B cell (primary cell): ENCODE results near the gene CD58. TPM values are rescaled to one million over a fixed set of nuclear protein-coding genes. Genes with fewer than 3 reads are reported as not detected.

Source experiments
- ATAC-seq: fragments of 200-7000 bp; cut with Tn5 transposase; one replicate; pipeline ENCODE4 v1.10.0; 2021; ENCODE audit warnings: low read depth, mild to moderate bottlenecking, moderate number of reproducible peaks, moderate library complexity
- CTCF ChIA-PET: fragments of 350-600 bp; sonication (Branson Sonifier 250); formaldehyde crosslinking; loops from one replicate; lab custom pipeline; 2021; ENCODE audit warnings: antibody characterized with exemption, inconsistent platforms; lab: Charles Lee
- POLR2A ChIA-PET: fragments of 350-600 bp; sonication (Branson Sonifier 250); formaldehyde crosslinking; loops from one replicate; lab custom pipeline; 2021; ENCODE audit warnings: antibody characterized with exemption; lab: Charles Lee
- DNase-seq: peaks from one replicate; pipeline ENCODE4 v3.0.0; 2013
- H2AFZ ChIP-seq: 2 replicates; pipeline ENCODE4 v1.6.1; 2012; ENCODE audit warnings: mild to moderate bottlenecking, low read depth, low read length; ENCODE audit not compliant: insufficient read depth, poor library complexity, severe bottlenecking
- H3K27ac ChIP-seq, 2 donors: 1 replicate in 1 of 2; 2 replicates in 1 of 2; pipeline ENCODE4 v1.5.1; 2012 to 2013; ENCODE audit warnings: low read length in 2 of 2, mild to moderate bottlenecking in 2 of 2, moderate library complexity in 1 of 2
- H3K27me3 ChIP-seq, 4 experiments: fragments of 200-600 bp in 1 of 4; sonication (generic) in 1 of 4; replicated peaks in 1 of 4; 1 replicate in 2 of 4; 2 replicates in 2 of 4; pipeline versions ENCODE4 v1.6.1 to v1.7.0; 2013 to 2016; ENCODE audit warnings: low read length in 3 of 4, mild to moderate bottlenecking in 2 of 4, mixed read lengths in 1 of 4, moderate library complexity in 1 of 4; ENCODE audit not compliant: insufficient read depth in 4 of 4, control insufficient read depth in 3 of 4; ENCODE audit errors: control extremely low read depth in 1 of 4
- H3K36me3 ChIP-seq, 2 experiments: replicated peaks in 1 of 2; 1 replicate in 1 of 2; 2 replicates in 1 of 2; pipeline versions ENCODE4 v1.6.1 to v1.7.1; 2013; ENCODE audit warnings: low read length in 1 of 2; ENCODE audit not compliant: insufficient read depth in 2 of 2, control insufficient read depth in 1 of 2; ENCODE audit errors: control extremely low read depth in 1 of 2, extremely low read depth in 1 of 2
- H3K4me1 ChIP-seq, 2 donors: fragments of 200-600 bp in 1 of 2; sonication (generic) in 1 of 2; 1 replicate in 1 of 2; 2 replicates in 1 of 2; pipeline versions ENCODE4 v1.5.1 to v1.6.1; 2013 to 2017; ENCODE audit warnings: low read length in 2 of 2; ENCODE audit not compliant: control insufficient read depth in 2 of 2, insufficient read depth in 2 of 2
- H3K4me2 ChIP-seq: replicated peaks from 2 replicates; pipeline ENCODE3; 2012; ENCODE audit warnings: mild to moderate bottlenecking, low read depth, low read length; ENCODE audit not compliant: poor library complexity, severe bottlenecking
- H3K4me3 ChIP-seq, 5 experiments: fragments of 200-600 bp in 1 of 5; sonication (generic) in 1 of 5; 1 replicate in 3 of 5; 2 replicates in 2 of 5; pipeline versions ENCODE4 v1.5.1 to v1.7.0; 2011 to 2016; ENCODE audit warnings: low read length in 4 of 5, mild to moderate bottlenecking in 4 of 5, low read depth in 2 of 5, control low read depth in 1 of 5, moderate library complexity in 1 of 5; ENCODE audit not compliant: insufficient read depth in 1 of 5; ENCODE audit errors: control extremely low read depth in 1 of 5, extremely low read depth in 1 of 5
- H3K79me2 ChIP-seq: fragments of 200-600 bp; sonication (generic); one replicate; pipeline ENCODE4 v1.6.0; 2016; ENCODE audit warnings: low read length; ENCODE audit not compliant: control insufficient read depth, insufficient read depth
- H3K9ac ChIP-seq: fragments of 200-600 bp; sonication (generic); 2 replicates; pipeline ENCODE4 v1.6.1; 2017; ENCODE audit warnings: mild to moderate bottlenecking, low read length, moderate library complexity
- H3K9me3 ChIP-seq, 3 donors: one replicate each; pipeline versions ENCODE4 v1.6.1 to v1.7.1; 2013; ENCODE audit warnings: low read length in 2 of 3; ENCODE audit not compliant: control insufficient read depth in 2 of 3, insufficient read depth in 1 of 3; ENCODE audit errors: control extremely low read depth in 1 of 3
- H4K20me1 ChIP-seq: 2 replicates; pipeline ENCODE4 v1.6.0; 2012; ENCODE audit warnings: mild to moderate bottlenecking, low read length; ENCODE audit not compliant: insufficient read depth, control insufficient read depth, poor library complexity, severe bottlenecking
- H3K27ac Mint-ChIP-seq: one replicate; pipeline ENCODE4 v1.8.0; 2021; ENCODE audit warnings: mixed read lengths
- H3K27me3 Mint-ChIP-seq: one replicate; pipeline ENCODE4 v1.8.0; 2021; ENCODE audit warnings: mixed read lengths
- H3K4me1 Mint-ChIP-seq: one replicate; pipeline ENCODE4 v1.8.0; 2021; ENCODE audit warnings: mixed read lengths
- H3K4me3 Mint-ChIP-seq: one replicate; pipeline ENCODE4 v1.8.0; 2021; ENCODE audit warnings: mixed read lengths
- H3K9me3 Mint-ChIP-seq: one replicate; pipeline ENCODE4 v1.8.0; 2022; ENCODE audit warnings: mixed read lengths; ENCODE audit not compliant: insufficient read depth
- CTCF ChIP-seq: fragments of 200-600 bp; IDR thresholded peaks from one replicate; pipeline ENCODE4 v1.8.0; 2022; ENCODE audit warnings: antibody characterized with exemption, mild to moderate bottlenecking
- EZH2 ChIP-seq: IDR thresholded peaks from 2 replicates; pipeline ENCODE4 v1.6.1; 2012; ENCODE audit warnings: borderline replicate concordance, low read depth, mild to moderate bottlenecking, moderate library complexity, low read length; ENCODE audit not compliant: insufficient read depth, poor library complexity, severe bottlenecking
- WGBS: methylation state at CpG from one replicate; pipeline ENCODE4 v1.1.5; 2013; ENCODE audit warnings: missing lambda C conversion rate; ENCODE audit not compliant: insufficient coverage; 5-methylcytosine and 5-hydroxymethylcytosine counted together
- intact Hi-C: fragments of 100-400 bp; cut with micrococcal nuclease; formaldehyde crosslinking; loops from one replicate; pipeline ENCODE4 v1.10.0; 2022
- polyA plus RNA-seq: library from polyadenylated mRNA; depleted of rRNA; stranded (reverse); fragments of >200 nt; gene quantifications from 2 replicates; pipeline ENCODE4 v1.2.3, GENCODE V29; 2012
- total RNA-seq, 2 donors: library from RNA; stranded (reverse); fragments of 120-200 nt in 1 of 2; gene quantifications; 1 replicate in 1 of 2; 2 replicates in 1 of 2; pipeline versions ENCODE4 v1.2.3 to v1.2.4, GENCODE V29; 2013 to 2022

The CD58 gene
- total and polyA plus RNA-seq, 2 donors (not counting 1 experiment from before 2014, with no cell fraction given) = 12.3 to 47.6 TPM

DNA sequence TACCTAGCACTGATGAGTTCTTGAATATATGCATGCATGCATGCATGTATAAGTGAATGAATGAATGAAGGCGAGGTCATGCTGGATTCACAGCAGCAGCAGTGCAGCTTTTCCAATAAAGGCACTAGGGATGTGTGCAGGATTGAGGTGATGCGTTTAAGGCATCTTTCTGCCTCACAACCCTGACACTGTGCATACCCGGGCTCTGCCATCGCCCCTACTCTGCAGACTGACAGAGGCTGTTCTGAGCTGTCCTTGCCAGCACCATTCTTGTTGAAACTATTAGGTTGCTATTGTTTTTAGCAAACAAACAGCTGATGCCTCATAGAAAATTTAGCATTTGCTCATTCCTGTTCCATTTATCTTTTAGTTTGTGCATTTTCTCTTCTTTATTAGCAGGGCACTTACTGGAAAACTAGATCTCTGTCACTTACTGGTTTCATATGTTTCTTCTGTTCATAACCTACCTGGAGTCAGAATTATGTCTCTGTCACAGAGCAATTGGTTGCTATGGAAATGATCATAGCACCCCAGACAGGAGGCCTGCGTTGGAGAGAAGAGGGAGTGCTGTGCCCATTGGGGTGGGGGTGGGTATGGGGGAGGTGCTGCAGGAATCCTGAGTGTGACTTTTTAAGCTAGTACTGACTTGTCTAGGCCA lies 79.0 kb downstream of the CD58 start:
- no peaks in the 10 kb centered on the region for H4K20me1 ChIP-seq
- H3K4me3 ChIP-seq = no peak overlapping the region
- intact Hi-C loops = no loop called here
- H3K4me2 ChIP-seq = no peak overlapping the region
- no peak overlapping the region for H2AFZ ChIP-seq
- Mint-ChIP-seq H3K4me1 (peaks cover 3% of the 10 kb centered on the region), H3K9me3 (no peaks in the 10 kb centered on the region), H3K27ac (no peak overlapping the region), H3K27me3 (no peaks in the 10 kb centered on the region), H3K4me3 (no peak overlapping the region)
- no peaks in the 10 kb centered on the region for H3K27me3 ChIP-seq
- ChIA-PET POLR2A (no interaction called here), CTCF (interaction anchor here (0.6 to 13.9 kb wide), 2 partner anchors 30 to 345 kb away, joined by 3 to 578 read pairs; no protein-coding TSS in a partner anchor)
- no peaks in the 10 kb centered on the region for H3K9me3 ChIP-seq
- no peaks in the 10 kb centered on the region for H3K36me3 ChIP-seq
- no peak for ATAC-seq
- no peak for TF ChIP-seq CTCF
- TF ChIP-seq EZH2 = no peak
- no peak overlapping the region for H3K27ac ChIP-seq
- DNase-seq = no peak
- WGBS = 96% methylated on average over 4 of the region's 5 CpGs
- no peak overlapping the region for H3K9ac ChIP-seq
- no peaks in the 10 kb centered on the region for H3K4me1 ChIP-seq
- H3K79me2 ChIP-seq = no peaks in the 10 kb centered on the region

- Histone ChIP-seq H3K27me3 (no peaks in the 10 kb centered on the region), H3K9ac (no peak overlapping the region), H3K4me1 (no peaks in the 10 kb centered on the region), H3K4me3 (no peak overlapping the region), H4K20me1 (no peaks in the 10 kb centered on the region), H3K79me2 (no peaks in the 10 kb centered on the region), H3K4me2 (no peak overlapping the region), H2AFZ (no peak overlapping the region), H3K27ac (no peak overlapping the region), H3K9me3 (no peaks in the 10 kb centered on the region), H3K36me3 (no peaks in the 10 kb centered on the region)
- Mint-ChIP-seq H3K27ac (no peak overlapping the region), H3K4me3 (no peak overlapping the region), H3K4me1 (peaks cover 3% of the 10 kb centered on the region), H3K9me3 (no peaks in the 10 kb centered on the region), H3K27me3 (no peaks in the 10 kb centered on the region)
- POLR2A ChIA-PET = no interaction called here
- intact Hi-C loops = no loop called here
- DNase-seq = no peak
- CTCF ChIA-PET = interaction anchor here (0.9 to 13.9 kb wide), 4 partner anchors 9 to 344 kb away, joined by 3 to 578 read pairs (median 4); no protein-coding TSS in a partner anchor
- WGBS = 96% methylated on average over 3 of the region's 3 CpGs
- ATAC-seq = no peak
- TF ChIP-seq EZH2 (no peak), CTCF (no peak)
Measured at GRCh38 chr1:116490588-116490987, 80.2 kb downstream of the CD58 start.
